Activated T-helper 2 cell treated with anti-CD3 and anti-CD28 coated beads, Interferon-gamma antibody, Interleukin-2, Interleukin-4, amounts not matched to agents 10 μg/mL and 5 μg/mL and 100 μg/mL, durations not matched to agents 14 hours and 24 hours and 36 hours (primary cell): ENCODE results near the gene UGT2B11. TPM values are rescaled to one million over a fixed set of nuclear protein-coding genes. Genes with fewer than 3 reads are reported as not detected.
"Not testable (repeated sequence)": the region's sequence is repeated elsewhere in the genome, so short reads cannot be mapped to it uniquely, and the experiment has no call there.

Source experiments
- DNase-seq: peaks from one replicate; pipeline ENCODE4 v3.0.0; 2021; ENCODE audit warnings: low spot score
- H3K27ac Mint-ChIP-seq: one replicate; pipeline ENCODE4 v1.8.0; 2021; ENCODE audit warnings: mixed read lengths
- H3K27me3 Mint-ChIP-seq: one replicate; pipeline ENCODE4 v1.8.0; 2021; ENCODE audit warnings: low read depth, mixed read lengths
- H3K36me3 Mint-ChIP-seq: one replicate; pipeline ENCODE4 v1.8.0; 2021; ENCODE audit warnings: low read depth, mixed read lengths
- H3K4me1 Mint-ChIP-seq: one replicate; pipeline ENCODE4 v1.8.0; 2021; ENCODE audit warnings: low read depth, mixed read lengths
- H3K4me3 Mint-ChIP-seq: one replicate; pipeline ENCODE4 v1.8.0; 2021; ENCODE audit warnings: low read depth, mild to moderate bottlenecking, moderate library complexity, mixed read lengths
- H3K9me3 Mint-ChIP-seq: one replicate; pipeline ENCODE4 v1.8.0; 2021; ENCODE audit warnings: mixed read lengths
- intact Hi-C: fragments of 100-400 bp; cut with micrococcal nuclease; formaldehyde crosslinking; loops from one replicate; pipeline ENCODE4 v1.15.1; 2023
- total RNA-seq: library from RNA; stranded (reverse); gene quantifications from 2 replicates; pipeline ENCODE4 v1.2.3, GENCODE V29; 2022

UGT2B11 gene
- not detected in 2 replicates for total RNA-seq

- intact Hi-C loops: no loop called here
- no peaks in the 10 kb centered on the region for H3K27me3 Mint-ChIP-seq
- no peak for DNase-seq
- no peak within 1 kb of the TSS for H3K4me3 Mint-ChIP-seq
- no peaks in the 10 kb centered on the region for H3K9me3 Mint-ChIP-seq
- H3K36me3 Mint-ChIP-seq: no peaks in the 10 kb centered on the region
- no peak within 1 kb of the TSS for H3K27ac Mint-ChIP-seq
- H3K4me1 Mint-ChIP-seq: no peaks in the 10 kb centered on the region
Observed at GRCh38 chr4:69214716-69215115, at the start of gene UGT2B11. Gene UGT2B11 (minus strand): TSS chr4:69214748. CDS start chr4:69214722, 26 bp downstream.

GRCh38 chr4:69253147-69253772, 38.7 kb upstream of the UGT2B11 start:
- H3K9me3 Mint-ChIP-seq, H3K4me3 Mint-ChIP-seq, intact Hi-C loops, DNase-seq, H3K27ac Mint-ChIP-seq, H3K27me3 Mint-ChIP-seq, H3K4me1 Mint-ChIP-seq, H3K36me3 Mint-ChIP-seq: not testable (repeated sequence)

GRCh38 chr4:69250884-69251283, 36.3 kb upstream of the UGT2B11 start:
- intact Hi-C loops, H3K9me3 Mint-ChIP-seq, H3K36me3 Mint-ChIP-seq, H3K27ac Mint-ChIP-seq, H3K4me3 Mint-ChIP-seq, H3K4me1 Mint-ChIP-seq, DNase-seq, H3K27me3 Mint-ChIP-seq: not testable (repeated sequence)

- peaks cover 12% of the 10 kb centered on the region for H3K9me3 Mint-ChIP-seq
- DNase-seq, H3K27me3 Mint-ChIP-seq, intact Hi-C loops, H3K36me3 Mint-ChIP-seq, H3K27ac Mint-ChIP-seq, H3K4me1 Mint-ChIP-seq, H3K4me3 Mint-ChIP-seq: not testable (repeated sequence)
Observed at GRCh38 chr4:69242562-69243240, 28.2 kb upstream of the UGT2B11 start.

- intact Hi-C loops, H3K36me3 Mint-ChIP-seq, DNase-seq, H3K27ac Mint-ChIP-seq, H3K4me3 Mint-ChIP-seq, H3K4me1 Mint-ChIP-seq, H3K27me3 Mint-ChIP-seq: not testable (repeated sequence)
- peaks cover 12% of the 10 kb centered on the region for H3K9me3 Mint-ChIP-seq
Observed at GRCh38 chr4:69241746-69242145, 27.2 kb upstream of the UGT2B11 start.

- DNase-seq, intact Hi-C loops, H3K9me3 Mint-ChIP-seq, H3K4me3 Mint-ChIP-seq, H3K27ac Mint-ChIP-seq, H3K27me3 Mint-ChIP-seq, H3K4me1 Mint-ChIP-seq, H3K36me3 Mint-ChIP-seq: not testable (repeated sequence)
Observed at GRCh38 chr4:69240787-69241186, 26.2 kb upstream of the UGT2B11 start.

- H3K4me1 Mint-ChIP-seq: no peaks in the 10 kb centered on the region
- intact Hi-C loops: no loop called here
- no peak overlapping the region for H3K4me3 Mint-ChIP-seq
- no peak for DNase-seq
- no peaks in the 10 kb centered on the region for H3K9me3 Mint-ChIP-seq
- H3K27ac Mint-ChIP-seq: no peak overlapping the region
- no peaks in the 10 kb centered on the region for H3K27me3 Mint-ChIP-seq
- H3K36me3 Mint-ChIP-seq: no peaks in the 10 kb centered on the region
Observed at GRCh38 chr4:69239557-69240168, 25.1 kb upstream of the UGT2B11 start.

- Mint-ChIP-seq H3K27me3 (no peaks in the 10 kb centered on the region), H3K4me3 (no peak overlapping the region), H3K4me1 (no peaks in the 10 kb centered on the region), H3K36me3 (no peaks in the 10 kb centered on the region), H3K27ac (no peak overlapping the region), H3K9me3 (no peaks in the 10 kb centered on the region)
- intact Hi-C loops: no loop called here
- no peak for DNase-seq
Observed at GRCh38 chr4:69239092-69239491, 24.5 kb upstream of the UGT2B11 start.

GRCh38 chr4:69224891-69225290, 10.3 kb upstream of the UGT2B11 start:
- Mint-ChIP-seq H3K27me3 (no peaks in the 10 kb centered on the region), H3K27ac (no peak overlapping the region), H3K4me3 (no peak overlapping the region), H3K4me1 (no peaks in the 10 kb centered on the region), H3K9me3 (no peaks in the 10 kb centered on the region), H3K36me3 (no peaks in the 10 kb centered on the region)
- intact Hi-C loops: no loop called here
- DNase-seq: no peak

GRCh38 chr4:69223277-69223676, 8.7 kb upstream of the UGT2B11 start:
- H3K4me1 Mint-ChIP-seq, H3K27ac Mint-ChIP-seq, intact Hi-C loops, H3K27me3 Mint-ChIP-seq, H3K9me3 Mint-ChIP-seq, DNase-seq, H3K36me3 Mint-ChIP-seq, H3K4me3 Mint-ChIP-seq: not testable (repeated sequence)

- intact Hi-C loops, H3K27me3 Mint-ChIP-seq, H3K9me3 Mint-ChIP-seq, H3K4me3 Mint-ChIP-seq, H3K4me1 Mint-ChIP-seq, DNase-seq, H3K27ac Mint-ChIP-seq, H3K36me3 Mint-ChIP-seq: not testable (repeated sequence)
Observed at GRCh38 chr4:69218491-69218890, 3.9 kb upstream of the UGT2B11 start.

- intact Hi-C loops: no loop called here
- Mint-ChIP-seq H3K27ac (no peak overlapping the region), H3K27me3 (no peaks in the 10 kb centered on the region), H3K4me1 (no peaks in the 10 kb centered on the region), H3K9me3 (no peaks in the 10 kb centered on the region), H3K36me3 (no peaks in the 10 kb centered on the region), H3K4me3 (no peak overlapping the region)
- no peak for DNase-seq
Observed at GRCh38 chr4:69210911-69211310, 3.6 kb downstream of the UGT2B11 start.

- H3K9me3 Mint-ChIP-seq, H3K4me3 Mint-ChIP-seq, H3K27me3 Mint-ChIP-seq, H3K27ac Mint-ChIP-seq, H3K4me1 Mint-ChIP-seq, DNase-seq, intact Hi-C loops, H3K36me3 Mint-ChIP-seq: not testable (repeated sequence)
Observed at GRCh38 chr4:69198506-69198905, 16.0 kb downstream of the UGT2B11 start.
